Islet precursor cell (in vitro differentiated cells): ENCODE measurements around the gene SNX8.
"Not testable (repeated sequence)": the region's sequence is repeated elsewhere in the genome, so short reads cannot be mapped to it uniquely, and the experiment has no call there.

Experiments used
- DNase-seq: peaks from one replicate; pipeline ENCODE4 v3.0.0-alpha.2; 2018

SNX8 gene

DNA sequence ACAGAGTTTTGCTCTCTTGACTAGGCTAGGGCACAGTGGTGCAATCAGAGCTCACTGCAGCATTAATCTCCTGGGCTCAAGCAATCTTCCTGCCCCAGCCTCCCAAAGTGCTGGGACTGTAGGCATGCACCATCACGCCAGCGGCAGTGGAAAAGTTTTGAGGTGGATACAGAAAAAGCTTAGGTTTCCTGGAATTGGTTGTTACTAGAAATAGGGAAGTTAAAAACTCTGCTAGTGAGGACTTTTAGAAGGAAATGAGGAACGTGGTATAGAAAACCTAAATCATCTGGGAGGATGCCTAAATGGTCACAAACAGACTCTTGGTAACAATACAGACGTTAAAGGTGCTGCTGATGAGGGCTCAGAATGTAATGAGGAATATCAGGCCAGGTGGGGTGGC, 10.9 kb upstream of the SNX8 start:
- no peak for DNase-seq

DNA sequence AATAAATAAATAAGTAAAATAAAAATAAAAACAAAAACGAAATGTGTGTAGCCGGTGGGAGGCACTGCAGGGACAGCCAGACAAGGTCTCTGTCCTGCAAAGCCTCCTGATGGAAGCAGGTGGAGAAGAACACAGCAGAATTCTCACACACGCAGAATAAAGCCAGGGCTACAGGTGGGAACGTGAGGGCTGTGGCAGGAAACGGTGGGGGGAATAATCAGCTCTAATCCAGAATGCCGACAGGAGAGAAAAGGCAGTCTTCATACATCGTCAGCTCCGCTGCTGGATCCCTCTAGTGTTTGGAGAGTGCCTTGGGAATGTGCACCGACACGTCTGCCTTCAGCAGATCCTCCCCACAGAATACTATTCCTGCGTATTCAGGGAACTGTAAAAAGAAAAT, 6.8 kb upstream of the SNX8 start:
- DNase-seq: peak; percentile 81

DNA sequence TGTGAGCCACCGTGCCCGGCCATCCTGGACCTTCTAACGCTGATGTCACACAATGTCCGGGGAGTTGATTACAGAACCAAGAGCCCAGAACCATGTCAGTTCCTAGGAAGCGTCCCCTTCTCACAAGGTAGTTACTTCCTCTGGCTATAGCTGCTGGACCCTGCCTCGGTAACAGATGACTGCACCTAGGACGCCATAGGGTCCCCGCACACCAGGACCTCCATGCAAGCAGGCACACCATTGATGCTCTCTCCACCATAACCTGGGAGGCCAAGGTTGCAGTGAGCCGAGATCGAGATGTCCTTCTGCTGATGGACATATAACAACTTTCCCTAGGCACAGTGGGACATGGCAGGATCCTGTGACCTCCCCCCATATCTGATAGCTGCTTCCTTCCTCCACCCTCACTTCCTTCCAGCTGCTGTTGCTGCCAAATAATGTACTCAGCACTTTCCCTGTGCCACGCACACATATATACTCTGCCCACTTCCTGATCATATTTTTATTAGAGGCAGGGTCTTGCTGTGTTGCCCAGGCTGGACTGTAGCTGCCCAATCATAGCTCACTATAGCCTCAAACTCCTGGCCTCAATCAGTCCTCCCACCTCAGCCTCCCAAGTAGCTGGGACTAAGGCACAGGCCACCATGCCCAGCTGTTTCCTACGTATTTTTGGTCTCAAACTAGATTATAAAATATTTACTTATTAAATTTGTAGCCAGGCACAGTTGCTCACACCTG, 3.5 kb upstream of the SNX8 start:
- no peak for DNase-seq

DNA sequence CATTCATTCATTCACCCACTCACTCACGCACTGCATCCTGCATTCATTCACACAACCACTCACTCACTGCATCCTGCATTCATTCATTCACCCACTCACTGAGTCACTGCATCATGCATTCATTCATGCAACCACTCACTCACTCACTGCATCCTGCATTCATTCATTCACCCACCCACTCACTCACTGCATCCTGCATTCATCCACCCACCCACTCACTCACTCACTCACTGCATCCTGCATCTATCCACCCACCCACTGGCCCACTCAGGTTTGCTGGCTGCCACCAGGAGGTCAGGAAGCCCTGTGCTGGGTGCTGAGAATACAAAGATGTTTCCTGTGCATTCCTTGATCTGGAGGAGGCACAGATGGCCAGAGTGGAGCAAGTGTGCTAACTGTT, 2.3 kb upstream of the SNX8 start:
- DNase-seq: no peak

DNA sequence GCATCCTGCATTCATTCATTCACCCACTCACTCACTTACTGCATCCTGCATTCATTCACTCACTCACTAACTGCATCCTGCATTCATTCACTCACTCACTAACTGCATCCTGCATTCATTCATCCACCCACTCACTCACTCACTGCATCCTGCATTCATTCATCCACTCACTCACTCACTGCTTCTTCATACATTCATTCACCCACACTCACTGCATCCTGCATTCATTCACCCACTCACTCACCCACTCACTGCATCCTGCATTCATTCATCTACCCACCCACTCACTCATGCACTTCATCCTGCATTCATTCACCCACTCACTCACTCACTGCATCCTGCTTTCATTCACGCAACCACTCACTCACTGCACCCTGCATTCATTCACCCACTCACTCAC, 1.5 kb upstream of the SNX8 start:
- DNase-seq: no peak

DNA sequence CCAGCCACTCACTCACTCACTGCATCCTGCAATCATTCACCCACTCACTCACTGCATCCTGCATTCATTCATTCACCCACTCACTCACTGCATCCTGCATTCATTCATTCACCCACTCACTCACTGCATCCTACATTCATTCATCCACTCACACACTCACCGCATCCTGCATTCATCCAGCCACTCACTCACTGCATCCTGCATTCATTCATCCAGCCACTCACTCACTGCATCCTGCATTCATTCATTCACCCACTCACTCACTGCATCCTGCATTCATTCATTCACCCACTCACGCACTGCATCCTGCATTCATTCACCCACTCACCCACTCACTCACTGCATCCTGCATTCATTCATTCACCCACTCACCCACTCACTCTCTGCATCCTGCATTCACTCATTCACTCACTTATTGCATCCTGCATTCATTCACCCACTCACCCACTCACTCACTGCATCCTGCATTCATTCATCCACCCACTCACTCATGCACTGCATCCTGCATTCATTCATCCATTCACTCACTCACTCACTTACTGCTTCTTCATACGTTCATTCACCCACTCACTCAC, 802 bp upstream of the SNX8 start:
- DNase-seq: not testable (repeated sequence)

DNA sequence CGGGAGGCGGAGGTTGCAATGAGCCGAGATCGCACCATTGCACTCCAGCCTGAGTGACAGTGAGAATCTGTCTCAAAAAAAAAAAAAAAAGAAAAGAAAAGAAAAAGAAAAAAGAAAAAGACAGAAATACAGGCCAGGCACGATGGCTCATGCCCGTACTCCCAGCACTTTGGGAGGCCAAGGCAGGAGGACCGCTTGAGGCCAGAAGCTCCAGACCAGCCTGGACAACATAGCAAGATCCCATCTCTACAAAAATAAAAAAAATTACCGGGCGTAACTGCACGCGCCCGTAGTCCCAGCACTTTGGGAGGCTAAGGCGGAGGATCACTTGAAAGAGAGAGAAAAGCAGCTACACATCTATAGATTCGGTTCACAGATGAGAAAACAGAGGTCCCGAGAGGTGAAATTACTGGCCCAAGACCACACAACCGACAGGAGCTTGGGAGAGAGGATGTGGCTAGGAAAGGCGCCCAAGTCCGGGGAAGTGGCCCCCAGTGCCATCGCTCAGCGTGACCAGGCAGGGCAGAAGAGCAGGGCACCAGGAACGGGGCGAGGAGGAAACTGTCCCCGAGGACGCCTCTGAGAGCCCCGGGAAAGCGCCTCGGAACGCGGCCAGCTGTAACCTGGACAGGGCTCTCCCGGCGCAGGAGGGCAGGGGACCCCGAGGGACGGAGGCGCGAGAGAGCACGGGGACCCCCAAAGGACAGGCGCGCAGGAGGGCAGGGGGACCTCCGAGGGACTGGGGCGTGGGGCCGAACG, 612 bp downstream of the SNX8 start:
- DNase-seq: no peak

DNA sequence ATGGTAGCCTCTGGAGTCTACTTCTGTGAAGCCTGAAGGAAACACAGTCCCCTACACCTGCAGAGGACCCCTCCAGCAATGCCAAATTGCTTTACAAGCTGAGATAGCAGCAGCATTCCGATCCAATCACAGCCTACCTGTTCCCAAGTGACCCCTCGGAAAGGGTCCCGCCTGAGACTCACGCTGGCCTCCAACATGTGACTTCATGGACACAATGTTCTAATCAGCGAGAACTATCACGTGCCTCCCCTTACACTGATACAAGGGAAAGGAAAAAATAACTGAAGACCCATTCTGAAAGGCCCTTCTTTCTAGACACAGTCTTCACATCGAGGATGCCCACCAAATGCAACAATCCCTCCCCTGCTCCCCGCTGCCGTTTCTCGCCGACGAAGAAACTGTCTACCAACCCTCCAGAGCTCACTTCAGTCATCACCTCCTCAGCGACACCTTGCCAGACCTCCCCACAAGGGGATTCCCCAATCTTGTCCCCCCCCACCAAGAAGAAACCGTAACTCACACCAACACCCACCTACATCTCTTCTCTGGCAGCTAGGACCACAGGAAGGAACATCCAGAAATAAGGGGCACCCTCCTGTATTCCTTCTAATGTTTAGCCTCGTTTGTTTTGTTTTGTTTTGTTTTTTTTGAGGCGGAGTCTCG, 1.8 kb downstream of the SNX8 start:
- no peak for DNase-seq

DNA sequence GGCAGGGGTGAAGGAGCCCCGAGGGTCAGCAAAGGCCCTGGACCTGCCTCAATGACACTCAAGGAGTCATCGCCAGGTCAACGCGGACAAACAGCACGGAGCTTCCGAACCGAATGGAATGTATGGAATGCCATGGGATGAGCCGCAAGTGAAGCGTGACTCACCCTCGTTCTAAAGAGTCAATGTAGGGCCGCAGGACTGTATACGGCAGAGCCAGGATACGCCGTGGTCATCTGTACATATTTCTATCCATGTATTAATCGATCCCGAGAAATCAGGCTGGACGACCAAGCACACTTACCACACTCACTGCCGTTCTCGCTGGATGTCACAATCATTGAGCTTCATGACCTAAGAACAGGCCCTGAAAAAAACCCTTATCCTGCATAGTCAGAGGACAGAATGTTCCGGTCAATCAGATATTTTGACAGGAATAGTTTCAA, 4.3 kb downstream of the SNX8 start:
- peak; percentile 96 for DNase-seq

DNA sequence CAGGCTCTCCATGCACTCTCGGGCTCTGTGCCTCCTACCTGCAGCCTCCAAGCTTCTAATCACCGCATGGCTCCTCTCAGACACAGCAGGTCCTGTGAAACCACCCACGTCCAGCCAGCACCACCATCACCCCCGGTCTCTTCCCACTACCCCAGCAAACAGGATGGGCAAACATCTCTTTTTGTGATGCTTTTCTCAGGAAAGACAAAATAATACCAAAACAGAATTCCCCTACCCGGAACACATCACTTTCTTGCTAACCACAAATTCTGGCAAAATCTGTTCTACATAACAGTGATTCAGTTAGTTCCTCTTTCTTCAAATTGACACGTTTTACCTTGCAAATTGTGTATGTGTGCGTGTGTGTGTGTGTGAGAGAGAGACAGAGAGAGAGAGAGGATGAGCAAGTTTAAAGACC, 6.5 kb downstream of the SNX8 start:
- no peak for DNase-seq

DNA sequence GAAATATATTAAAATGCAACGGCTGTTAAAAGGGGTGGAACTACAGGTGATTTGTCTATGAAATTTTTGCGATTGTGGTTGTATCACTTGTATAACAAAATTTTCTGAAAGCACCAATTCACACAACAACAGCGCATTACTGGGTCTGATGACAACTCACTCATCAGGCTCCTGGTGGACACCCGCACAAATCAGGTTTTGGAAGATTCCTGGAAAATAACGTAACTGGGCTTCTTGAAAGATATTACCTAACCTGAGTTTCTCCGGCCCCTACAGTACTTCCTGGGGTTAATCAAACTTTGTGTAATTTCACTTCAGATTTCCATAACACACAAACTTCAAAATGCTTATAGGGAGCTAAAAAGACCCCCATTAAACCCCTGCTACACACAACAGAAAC, 7.6 kb downstream of the SNX8 start:
- no peak for DNase-seq

DNA sequence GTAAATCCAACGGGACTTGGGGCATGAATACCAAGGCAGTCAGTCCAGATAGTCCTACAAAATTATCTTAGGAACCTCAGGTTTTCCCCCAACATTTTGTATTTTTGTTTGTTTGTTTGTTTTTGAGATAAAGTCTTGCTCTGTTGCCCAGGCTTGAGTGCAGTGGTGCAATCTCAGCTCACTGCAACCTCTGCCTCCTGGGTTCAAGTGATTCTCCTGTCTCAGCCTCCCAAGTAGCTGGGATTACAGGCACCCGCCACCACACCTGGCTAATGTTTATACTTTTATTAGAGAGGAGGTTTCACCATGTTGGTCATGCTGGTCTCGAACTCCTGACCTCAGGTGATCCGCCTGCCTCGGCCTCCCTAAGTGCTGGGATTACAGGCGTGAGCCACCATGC, 9.0 kb downstream of the SNX8 start:
- DNase-seq: not testable (repeated sequence)

DNA sequence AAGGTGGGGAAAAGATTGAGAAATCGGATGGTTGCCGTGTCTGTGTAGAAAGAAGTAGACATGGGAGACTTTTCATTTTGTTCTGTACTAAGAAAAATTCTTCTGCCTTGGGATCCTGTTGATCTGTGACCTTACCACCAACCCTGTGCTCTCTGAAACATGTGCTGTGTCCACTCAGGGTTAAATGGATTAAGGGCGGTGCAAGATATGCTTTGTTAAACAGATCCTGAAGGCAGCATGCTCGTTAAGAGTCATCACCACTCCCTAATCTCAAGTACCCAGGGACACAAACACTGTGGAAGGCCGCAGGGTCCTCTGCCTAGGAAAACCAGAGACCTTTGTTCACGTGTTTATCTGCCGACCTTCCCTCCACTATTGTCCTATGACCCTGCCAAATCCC, 10.7 kb downstream of the SNX8 start:
- not testable (repeated sequence) for DNase-seq

DNA sequence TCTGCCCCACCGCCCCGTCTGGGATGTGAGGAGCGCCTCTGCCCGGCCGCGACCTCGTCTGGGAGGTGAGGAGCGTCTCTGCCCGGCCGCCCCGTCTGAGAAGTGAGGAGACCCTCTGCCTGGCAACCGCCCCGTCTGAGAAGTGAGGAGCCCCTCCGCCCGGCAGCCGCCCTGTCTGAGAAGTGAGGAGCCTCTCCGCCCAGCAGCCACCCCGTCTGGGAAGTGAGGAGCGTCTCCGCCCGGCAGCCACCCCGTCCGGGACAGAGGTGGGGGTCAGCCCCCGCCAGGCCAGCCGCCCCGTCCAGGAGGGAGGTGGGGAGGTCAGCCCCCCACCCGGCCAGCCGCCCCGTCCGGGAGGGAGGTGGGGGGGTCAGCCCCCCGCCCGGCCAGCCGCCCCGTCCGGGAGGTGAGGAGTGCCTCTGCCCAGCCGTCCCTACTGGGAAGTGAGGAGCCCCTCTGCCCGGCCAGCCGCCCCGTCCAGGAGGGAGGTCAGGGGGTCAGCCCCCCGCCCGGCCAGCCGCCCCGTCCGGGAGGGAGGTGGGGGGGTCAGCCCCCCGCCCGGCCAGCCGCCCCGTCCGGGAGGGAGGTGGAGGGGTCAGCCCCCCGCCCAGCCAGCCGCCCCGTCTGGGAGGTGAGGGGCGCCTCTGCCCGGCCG, 11.4 kb downstream of the SNX8 start:
- not testable (repeated sequence) for DNase-seq

DNA sequence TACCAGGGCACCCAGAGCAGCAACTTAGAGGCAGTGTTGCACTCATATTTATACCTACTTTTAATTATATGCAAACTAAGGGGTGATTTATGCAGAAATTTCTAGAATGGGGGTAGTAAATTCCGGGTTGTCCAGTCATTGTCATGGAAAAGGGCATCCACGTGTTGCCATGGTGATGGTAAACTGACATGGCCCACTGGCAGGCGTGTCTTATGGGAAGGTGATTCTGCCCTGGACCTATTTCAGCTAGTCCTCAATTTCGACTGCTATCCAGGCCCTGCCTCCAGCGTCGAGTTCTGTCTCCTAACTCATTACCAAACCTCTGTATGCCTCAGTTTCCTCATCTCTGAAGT, 12.8 kb downstream of the SNX8 start:
- DNase-seq: peak; percentile 61

DNA sequence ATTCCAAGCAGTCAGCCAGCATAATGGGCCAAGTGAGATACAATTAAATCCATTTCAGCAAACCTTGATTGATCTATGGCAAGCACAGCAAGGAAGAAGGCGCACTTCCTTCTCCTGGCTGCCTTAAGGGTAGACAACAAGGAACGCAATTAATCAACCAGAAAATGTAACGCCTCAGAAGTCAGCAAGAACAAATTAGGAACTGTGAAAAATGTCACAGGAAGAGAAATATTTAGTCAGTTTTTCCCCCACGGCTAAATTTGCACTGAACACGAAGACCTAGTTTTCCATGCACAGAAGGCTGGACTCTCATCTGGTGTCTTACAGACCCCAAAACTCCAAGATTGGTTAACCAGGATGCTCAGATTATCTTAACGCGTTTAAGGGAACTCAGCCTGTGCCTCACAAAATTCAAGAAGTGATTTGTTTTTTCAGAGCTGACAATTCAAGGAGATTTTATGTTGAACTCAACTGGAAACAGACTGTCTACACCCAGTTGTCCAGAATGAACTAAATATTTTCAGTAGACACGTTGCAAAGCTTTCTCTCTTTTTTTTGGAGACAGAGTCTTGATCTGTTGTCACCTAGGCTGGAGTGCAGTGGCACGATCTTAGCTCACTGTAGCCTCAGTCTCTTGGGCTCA, 14.2 kb downstream of the SNX8 start:
- DNase-seq: no peak

DNA sequence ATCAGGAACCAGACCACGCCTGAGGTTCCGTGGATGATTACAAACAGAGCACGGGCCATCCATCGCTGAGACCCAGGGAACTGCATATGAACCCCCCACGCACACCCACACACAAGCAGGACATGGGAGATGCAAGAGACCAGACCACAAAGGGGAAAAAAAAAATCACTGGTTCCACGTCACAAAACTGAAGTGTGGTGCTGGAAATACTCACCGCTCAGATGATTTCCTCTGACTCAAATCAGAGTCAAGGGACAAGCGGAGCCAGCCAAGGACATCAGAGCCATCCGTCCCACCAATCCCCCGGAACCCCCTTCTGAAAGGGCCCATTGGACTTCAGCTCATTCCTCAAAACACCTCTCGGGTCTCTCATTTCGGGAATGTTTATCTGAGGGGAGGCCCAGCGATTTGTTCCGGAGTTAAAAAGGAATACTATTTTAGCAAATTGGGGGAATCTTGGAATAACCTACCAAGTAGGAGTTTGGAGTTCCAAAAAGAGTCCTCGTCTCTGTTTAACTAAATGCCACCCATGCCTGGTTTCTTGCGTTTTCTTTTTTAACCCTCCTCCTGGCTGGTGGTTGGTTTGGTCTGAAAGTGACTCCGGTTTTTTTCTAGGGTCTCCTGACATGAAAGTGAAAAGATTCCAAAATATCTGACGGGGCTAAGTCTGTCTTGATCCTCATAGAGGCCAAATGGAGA, 15.0 kb downstream of the SNX8 start:
- DNase-seq: no peak

DNA sequence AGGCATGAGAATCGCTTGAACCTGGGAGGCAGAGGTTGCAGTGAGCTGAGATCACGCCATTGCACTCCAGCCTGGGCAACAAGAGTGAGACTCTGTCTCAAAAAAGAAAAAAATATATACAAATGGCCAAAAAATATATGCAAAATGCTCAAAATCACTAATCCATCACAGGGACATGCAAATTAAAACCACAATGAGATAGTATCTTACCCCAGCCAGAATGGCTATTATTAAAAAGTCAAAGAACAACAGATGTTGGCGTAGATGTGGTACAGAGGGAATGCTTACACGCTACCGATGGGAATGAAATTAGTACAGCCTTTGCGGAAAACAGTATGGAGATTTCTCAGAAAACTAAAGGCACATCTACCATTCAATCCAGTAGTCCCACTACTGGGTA, 17.4 kb downstream of the SNX8 start:
- DNase-seq: no peak

DNA sequence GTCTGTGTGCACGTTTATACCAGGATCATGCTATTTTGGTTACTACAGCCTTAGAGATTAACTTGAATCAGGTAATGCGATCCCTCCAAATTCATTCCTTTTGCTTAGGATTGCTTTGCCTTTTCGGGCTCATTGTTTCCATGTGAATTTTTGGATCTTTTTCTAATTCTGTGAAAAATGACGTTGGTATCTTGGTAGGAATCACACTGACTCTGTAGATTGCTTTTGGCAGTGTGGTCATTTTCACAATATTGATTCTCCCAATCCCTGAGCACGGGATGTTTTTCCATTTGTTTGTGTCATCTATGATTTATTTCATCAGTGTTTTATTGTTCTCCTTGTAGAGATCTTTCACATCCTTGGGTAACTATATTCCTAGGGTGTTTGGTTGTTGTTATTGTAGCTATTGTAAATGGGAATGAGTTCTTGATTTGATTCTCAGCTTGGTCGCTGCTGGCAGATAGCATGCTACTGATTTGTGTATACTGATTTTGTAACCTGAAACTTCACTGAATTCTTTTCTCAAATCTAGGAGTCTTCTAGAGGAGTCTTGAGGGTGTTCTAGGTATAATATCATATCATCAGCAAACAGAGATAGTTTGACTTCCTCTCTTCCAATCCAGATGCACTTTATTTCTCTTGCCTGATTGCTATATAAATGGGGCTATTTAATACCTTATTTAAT, 18.2 kb downstream of the SNX8 start:
- DNase-seq: no peak

DNA sequence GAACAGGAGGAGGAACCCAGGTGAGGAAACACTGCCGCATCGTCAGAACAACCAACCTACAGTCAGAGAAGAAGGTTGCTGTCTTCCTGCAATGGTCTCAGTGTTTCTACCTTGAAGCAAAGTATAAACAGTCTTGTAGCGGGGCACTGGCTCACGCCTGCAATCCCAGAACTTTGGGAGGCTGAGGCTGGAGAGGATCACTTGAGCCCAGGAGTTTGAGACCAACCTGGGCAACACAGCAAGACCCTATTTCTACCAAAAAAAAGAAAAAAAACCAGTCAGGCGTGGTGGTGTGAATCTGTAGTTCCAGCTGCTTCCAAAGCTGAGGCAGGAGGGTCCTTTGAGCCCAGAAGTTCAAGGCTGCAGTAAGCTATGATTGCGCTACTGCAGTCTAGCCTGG, 23.4 kb downstream of the SNX8 start:
- DNase-seq: no peak

DNA sequence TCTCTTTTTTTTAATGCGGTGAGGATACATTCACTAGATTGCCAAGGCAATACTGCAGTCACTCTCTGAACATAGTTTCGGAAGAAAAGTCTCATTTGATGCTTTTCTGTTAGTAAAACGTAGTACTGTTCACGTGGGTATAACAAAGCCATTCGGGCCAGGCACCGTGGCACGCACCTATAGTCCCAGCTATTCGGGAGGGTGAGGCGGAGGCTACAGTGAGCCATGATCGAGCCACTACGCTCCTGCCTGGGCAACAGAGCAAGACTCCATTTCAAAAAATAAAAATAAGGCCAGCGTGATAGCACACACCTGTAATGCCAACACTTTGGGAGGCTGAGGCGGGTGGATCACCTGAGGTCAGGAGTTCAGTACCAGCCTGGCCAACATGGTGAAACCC, 24.6 kb downstream of the SNX8 start:
- DNase-seq: no peak
